ENCODE data around the gene UBAP1L.
"Not testable (repeated sequence)": the region's sequence is repeated elsewhere in the genome, so short reads cannot be mapped to it uniquely, and the experiment has no call there.

DNA sequence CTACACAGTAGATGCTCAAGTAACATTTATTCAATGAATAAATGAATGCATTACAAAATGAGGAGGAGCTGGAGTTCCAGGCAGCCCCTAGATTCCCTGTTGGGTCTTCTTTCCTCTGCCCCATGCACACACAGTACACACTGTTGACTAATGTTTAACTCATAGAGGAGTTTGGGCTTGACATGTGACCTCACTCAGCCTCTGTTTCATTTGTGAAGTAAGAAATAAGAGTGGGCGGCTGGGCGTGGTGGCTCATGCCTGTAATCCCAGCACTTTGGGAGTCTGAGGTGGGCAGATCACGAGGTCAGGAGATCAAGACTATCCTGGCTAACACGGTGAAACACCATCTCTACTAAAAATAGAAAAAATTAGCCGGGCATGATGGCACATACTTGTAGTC, 70.8 kb downstream of the UBAP1L start:
- TF ChIP-seq, protein P1, sequence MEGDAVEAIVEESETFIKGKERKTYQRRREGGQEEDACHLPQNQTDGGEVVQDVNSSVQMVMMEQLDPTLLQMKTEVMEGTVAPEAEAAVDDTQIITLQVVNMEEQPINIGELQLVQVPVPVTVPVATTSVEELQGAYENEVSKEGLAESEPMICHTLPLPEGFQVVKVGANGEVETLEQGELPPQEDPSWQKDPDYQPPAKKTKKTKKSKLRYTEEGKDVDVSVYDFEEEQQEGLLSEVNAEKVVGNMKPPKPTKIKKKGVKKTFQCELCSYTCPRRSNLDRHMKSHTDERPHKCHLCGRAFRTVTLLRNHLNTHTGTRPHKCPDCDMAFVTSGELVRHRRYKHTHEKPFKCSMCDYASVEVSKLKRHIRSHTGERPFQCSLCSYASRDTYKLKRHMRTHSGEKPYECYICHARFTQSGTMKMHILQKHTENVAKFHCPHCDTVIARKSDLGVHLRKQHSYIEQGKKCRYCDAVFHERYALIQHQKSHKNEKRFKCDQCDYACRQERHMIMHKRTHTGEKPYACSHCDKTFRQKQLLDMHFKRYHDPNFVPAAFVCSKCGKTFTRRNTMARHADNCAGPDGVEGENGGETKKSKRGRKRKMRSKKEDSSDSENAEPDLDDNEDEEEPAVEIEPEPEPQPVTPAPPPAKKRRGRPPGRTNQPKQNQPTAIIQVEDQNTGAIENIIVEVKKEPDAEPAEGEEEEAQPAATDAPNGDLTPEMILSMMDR (conservative IDR thresholded peaks at IDR 0.05; ENCODE audit: low read length), result not testable (repeated sequence)
- TF ChIP-seq EZH2phosphoT487 (IDR thresholded peaks at IDR 0.05; ENCODE audit: borderline replicate concordance), result not testable (repeated sequence)
